Caco-2 (cell line): ENCODE measurements around the gene TMEM178A. TPM values are rescaled to one million over a fixed set of nuclear protein-coding genes. Genes with fewer than 3 reads are reported as not detected.

Source experiments
- BruUV-seq: library from RNA; stranded (reverse); fragments of 400-500 nt; replicated peaks from 2 replicates; lab custom pipeline; 2021; lab: Mats Ljungman, UMichigan
- CTCF ChIA-PET: fragments of 300-600 bp; sonication (Branson Sonifier 250); formaldehyde crosslinking; loops from one replicate; lab custom pipeline; 2022; ENCODE audit warnings: antibody characterized with exemption; lab: Charles Lee
- POLR2A ChIA-PET: fragments of 300-600 bp; sonication (Branson Sonifier 250); formaldehyde crosslinking; loops from one replicate; lab custom pipeline; 2022; ENCODE audit warnings: antibody characterized with exemption; lab: Charles Lee
- DNase-seq, 2 experiments: peaks; one replicate each; pipeline versions ENCODE4 v3.0.0 to v3.0.0-alpha.2; 2020 to 2022
- H3K27me3 ChIP-seq: replicated peaks from 2 replicates; pipeline ENCODE4 v1.6.0; 2011; ENCODE audit warnings: low read length; ENCODE audit not compliant: control insufficient read depth, insufficient read depth
- H3K36me3 ChIP-seq: 2 replicates; pipeline ENCODE4 v1.5.1; 2011; ENCODE audit warnings: low read length; ENCODE audit not compliant: control insufficient read depth, insufficient read depth
- H3K4me1 ChIP-seq: fragments of 250-450 bp; sonication (Bioruptor Pico); 2 replicates; pipeline ENCODE4 v1.5.1; 2020; ENCODE audit warnings: mild to moderate bottlenecking
- H3K4me3 ChIP-seq: 2 replicates; pipeline ENCODE4 v1.5.1; 2011; ENCODE audit warnings: low read depth, mild to moderate bottlenecking, control low read depth, low read length
- H3K9me3 ChIP-seq: fragments of 250-450 bp; sonication (Bioruptor Pico); 2 replicates; pipeline ENCODE4 v1.5.1; 2020; ENCODE audit warnings: mild to moderate bottlenecking, moderate library complexity
- H3K27ac Mint-ChIP-seq: one replicate; pipeline ENCODE4 v1.8.0; 2022; ENCODE audit warnings: mixed read lengths; ENCODE audit not compliant: unreplicated experiment
- H3K27me3 Mint-ChIP-seq: one replicate; pipeline ENCODE4 v1.8.0; 2022; ENCODE audit warnings: mixed read lengths; ENCODE audit not compliant: insufficient read depth, unreplicated experiment
- H3K36me3 Mint-ChIP-seq: one replicate; pipeline ENCODE4 v1.8.0; 2022; ENCODE audit warnings: mild to moderate bottlenecking, mixed read lengths; ENCODE audit not compliant: insufficient read depth, unreplicated experiment
- H3K4me1 Mint-ChIP-seq: one replicate; pipeline ENCODE4 v1.8.0; 2022; ENCODE audit warnings: low read depth, mixed read lengths; ENCODE audit not compliant: unreplicated experiment
- H3K4me3 Mint-ChIP-seq: one replicate; pipeline ENCODE4 v1.8.0; 2022; ENCODE audit warnings: mild to moderate bottlenecking, moderate library complexity, mixed read lengths; ENCODE audit not compliant: unreplicated experiment
- H3K9me3 Mint-ChIP-seq: one replicate; pipeline ENCODE4 v1.8.0; 2022; ENCODE audit warnings: mixed read lengths; ENCODE audit not compliant: unreplicated experiment
- intact Hi-C: fragments of 100-400 bp; cut with micrococcal nuclease; formaldehyde crosslinking; loops from one replicate; pipeline ENCODE4 v1.10.0; 2022; ENCODE audit not compliant: unreplicated experiment
- total RNA-seq: library from RNA; stranded (reverse); gene quantifications from 2 replicates; pipeline ENCODE4 v1.2.3, GENCODE V29; 2022
- TF ChIP-seq, protein P1 (sequence below), 2 experiments: fragments of 200-600 bp in 1 of 2; IDR thresholded peaks; 1 replicate in 1 of 2; 2 replicates in 1 of 2; pipeline versions ENCODE4 v1.5.1 to v1.8.0; 2011 to 2022; ENCODE audit warnings: antibody characterized with exemption in 1 of 2, control low read depth in 1 of 2, inconsistent platforms in 1 of 2, low read depth in 1 of 2, low read length in 1 of 2, mild to moderate bottlenecking in 1 of 2, moderate library complexity in 1 of 2; ENCODE audit not compliant: insufficient read depth in 1 of 2, severe bottlenecking in 1 of 2, unreplicated experiment in 1 of 2

The TMEM178A gene
- total RNA-seq, 1 experiment from 2014 or later, result 0.29 TPM

DNA sequence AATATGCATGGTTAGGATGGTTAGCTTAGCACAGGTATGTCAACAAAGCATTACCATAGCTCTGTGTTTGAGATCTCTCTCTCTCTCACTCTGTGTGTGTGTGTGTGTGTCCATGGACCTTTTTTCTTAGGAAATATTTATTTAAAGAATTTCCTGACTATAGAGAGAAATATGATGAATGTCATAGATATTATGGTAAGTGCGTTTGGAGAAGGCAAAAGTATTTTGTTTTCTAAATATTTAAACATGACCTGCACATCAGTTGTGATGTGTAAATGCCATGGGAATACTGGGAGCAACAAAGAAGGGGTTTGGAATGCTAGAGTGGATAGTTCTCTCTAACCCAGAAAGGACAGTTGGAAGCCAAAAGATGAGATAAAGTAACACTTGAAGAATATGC is 3.9 kb upstream of the TMEM178A start:
- peaks cover 4% of the 10 kb centered on the region for H3K27me3 Mint-ChIP-seq
- Histone ChIP-seq H3K4me3 (no peak overlapping the region), H3K36me3 (no peaks in the 10 kb centered on the region), H3K4me1 (no peaks in the 10 kb centered on the region), H3K27me3 (no peaks in the 10 kb centered on the region), H3K9me3 (no peaks in the 10 kb centered on the region; the same call in 1 of the 2 replicates)
- H3K4me1 Mint-ChIP-seq, result no peaks in the 10 kb centered on the region
- H3K36me3 Mint-ChIP-seq, result no peaks in the 10 kb centered on the region
- no peak overlapping the region for H3K4me3 Mint-ChIP-seq
- no peak for DNase-seq
- intact Hi-C loops, result no loop called here
- no peak overlapping the region for H3K27ac Mint-ChIP-seq
- no TSS peak for BruUV-seq
- H3K9me3 Mint-ChIP-seq, result no peaks in the 10 kb centered on the region
- POLR2A ChIA-PET, result no interaction called here
- TF ChIP-seq, protein P1, sequence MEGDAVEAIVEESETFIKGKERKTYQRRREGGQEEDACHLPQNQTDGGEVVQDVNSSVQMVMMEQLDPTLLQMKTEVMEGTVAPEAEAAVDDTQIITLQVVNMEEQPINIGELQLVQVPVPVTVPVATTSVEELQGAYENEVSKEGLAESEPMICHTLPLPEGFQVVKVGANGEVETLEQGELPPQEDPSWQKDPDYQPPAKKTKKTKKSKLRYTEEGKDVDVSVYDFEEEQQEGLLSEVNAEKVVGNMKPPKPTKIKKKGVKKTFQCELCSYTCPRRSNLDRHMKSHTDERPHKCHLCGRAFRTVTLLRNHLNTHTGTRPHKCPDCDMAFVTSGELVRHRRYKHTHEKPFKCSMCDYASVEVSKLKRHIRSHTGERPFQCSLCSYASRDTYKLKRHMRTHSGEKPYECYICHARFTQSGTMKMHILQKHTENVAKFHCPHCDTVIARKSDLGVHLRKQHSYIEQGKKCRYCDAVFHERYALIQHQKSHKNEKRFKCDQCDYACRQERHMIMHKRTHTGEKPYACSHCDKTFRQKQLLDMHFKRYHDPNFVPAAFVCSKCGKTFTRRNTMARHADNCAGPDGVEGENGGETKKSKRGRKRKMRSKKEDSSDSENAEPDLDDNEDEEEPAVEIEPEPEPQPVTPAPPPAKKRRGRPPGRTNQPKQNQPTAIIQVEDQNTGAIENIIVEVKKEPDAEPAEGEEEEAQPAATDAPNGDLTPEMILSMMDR (IDR thresholded peaks at IDR 0.05; ENCODE audit: insufficient read depth in 1 of 2, low read depth in 1 of 2, low read length in 1 of 2, severe bottlenecking in 1 of 2, unreplicated experiment in 1 of 2), result no peak
- CTCF ChIA-PET, result no interaction called here

DNA sequence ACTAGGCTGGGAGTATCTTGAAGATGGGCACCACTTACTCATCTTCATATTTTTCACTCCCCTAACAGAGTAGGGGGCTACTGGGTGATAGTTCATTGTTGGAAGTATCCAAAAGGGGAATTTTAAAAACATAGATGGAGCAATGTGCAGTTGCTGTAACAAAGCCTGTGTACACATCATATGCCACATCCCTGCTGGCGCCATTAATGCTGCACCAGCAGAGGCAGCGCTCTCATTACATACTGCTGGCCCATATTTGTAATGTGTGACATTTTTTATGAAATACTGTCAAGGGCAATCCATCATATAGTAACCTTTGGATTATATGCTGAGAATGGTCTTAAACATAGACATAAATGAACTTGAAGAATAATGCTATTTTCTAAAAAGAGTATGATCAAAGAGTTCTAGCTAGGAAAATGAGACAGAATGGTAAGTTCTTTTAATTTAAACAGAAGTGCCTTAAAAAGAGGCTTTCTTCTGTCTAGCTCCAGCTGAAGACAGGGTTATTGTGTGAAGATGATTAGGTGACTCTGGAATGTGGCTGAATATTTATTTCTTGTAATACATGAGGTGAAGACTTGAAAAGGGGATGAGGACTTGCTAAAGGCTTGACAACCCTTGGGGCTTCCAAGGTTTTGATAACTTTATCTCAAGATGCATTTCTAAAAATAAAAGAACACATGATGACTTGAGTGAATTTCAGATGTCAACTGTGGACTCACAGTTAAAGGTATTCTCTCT is 2.4 kb upstream of the TMEM178A start:
- Histone ChIP-seq H3K27me3 (no peaks in the 10 kb centered on the region), H3K9me3 (no peaks in the 10 kb centered on the region; the same call in 1 of the 2 replicates), H3K36me3 (no peaks in the 10 kb centered on the region), H3K4me1 (no peaks in the 10 kb centered on the region), H3K4me3 (no peak overlapping the region)
- Mint-ChIP-seq H3K9me3 (no peaks in the 10 kb centered on the region), H3K27ac (no peak overlapping the region), H3K27me3 (peaks cover 8% of the 10 kb centered on the region), H3K4me3 (no peak overlapping the region), H3K36me3 (no peaks in the 10 kb centered on the region), H3K4me1 (no peaks in the 10 kb centered on the region)
- CTCF ChIA-PET, result no interaction called here
- BruUV-seq, result no TSS peak
- POLR2A ChIA-PET, result no interaction called here
- intact Hi-C loops, result no loop called here
- DNase-seq, result no peak
- TF ChIP-seq, protein P1 (IDR thresholded peaks at IDR 0.05; ENCODE audit: insufficient read depth in 1 of 2, low read depth in 1 of 2, low read length in 1 of 2, severe bottlenecking in 1 of 2, unreplicated experiment in 1 of 2), result no peak

DNA sequence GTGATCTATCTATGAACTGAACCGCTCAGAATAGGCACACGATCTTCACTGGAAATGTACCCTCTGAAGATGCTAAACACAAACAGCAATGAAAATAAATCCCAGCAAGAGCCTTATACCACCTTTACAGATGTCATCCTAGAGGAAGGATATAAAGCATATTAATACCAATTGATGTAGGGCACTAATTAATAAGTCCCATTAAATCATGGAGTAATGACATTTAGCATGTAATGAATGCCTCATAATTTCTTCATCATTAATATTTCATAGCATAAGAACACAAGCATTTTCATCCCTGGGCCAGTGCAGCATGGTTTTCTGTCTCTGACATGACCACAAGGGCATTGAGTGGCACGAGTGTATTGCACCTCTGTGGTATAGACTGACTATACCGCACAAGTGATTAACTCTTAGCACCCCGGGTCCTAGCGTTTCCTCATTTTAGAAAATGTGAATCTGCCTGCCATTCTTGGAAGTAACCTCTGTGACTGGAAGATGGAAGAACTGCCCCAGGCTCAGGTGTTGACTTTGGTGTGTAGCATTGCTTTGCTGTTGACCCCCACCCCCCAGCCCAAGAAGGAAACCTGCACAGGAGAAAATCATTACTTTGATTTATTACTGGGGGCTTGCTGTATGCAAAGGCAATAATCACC is 1.4 kb upstream of the TMEM178A start:
- Mint-ChIP-seq H3K27ac (no peak overlapping the region), H3K36me3 (no peaks in the 10 kb centered on the region), H3K9me3 (no peaks in the 10 kb centered on the region), H3K27me3 (peaks cover 9% of the 10 kb centered on the region), H3K4me1 (no peaks in the 10 kb centered on the region), H3K4me3 (no peak overlapping the region)
- TF ChIP-seq, protein P1 (IDR thresholded peaks at IDR 0.05; ENCODE audit: insufficient read depth in 1 of 2, low read depth in 1 of 2, low read length in 1 of 2, severe bottlenecking in 1 of 2, unreplicated experiment in 1 of 2), result no peak
- no TSS peak for BruUV-seq
- Histone ChIP-seq H3K27me3 (no peaks in the 10 kb centered on the region), H3K36me3 (no peaks in the 10 kb centered on the region), H3K4me1 (no peaks in the 10 kb centered on the region), H3K9me3 (no peaks in the 10 kb centered on the region; the same call in 1 of the 2 replicates), H3K4me3 (no peak overlapping the region)
- POLR2A ChIA-PET, result no interaction called here
- CTCF ChIA-PET, result no interaction called here
- no peak for DNase-seq
- intact Hi-C loops, result no loop called here
